HG03442 (cell line): Measurements from ENCODE around the gene TLK2.

Source experiments
- ATAC-seq: cut with Tn5 transposase; IDR thresholded peaks from one replicate; pipeline ENCODE4 v1.9.1; 2021; ENCODE audit warnings: mild to moderate bottlenecking, moderate library complexity; ENCODE audit not compliant: unreplicated experiment

The TLK2 gene

DNA sequence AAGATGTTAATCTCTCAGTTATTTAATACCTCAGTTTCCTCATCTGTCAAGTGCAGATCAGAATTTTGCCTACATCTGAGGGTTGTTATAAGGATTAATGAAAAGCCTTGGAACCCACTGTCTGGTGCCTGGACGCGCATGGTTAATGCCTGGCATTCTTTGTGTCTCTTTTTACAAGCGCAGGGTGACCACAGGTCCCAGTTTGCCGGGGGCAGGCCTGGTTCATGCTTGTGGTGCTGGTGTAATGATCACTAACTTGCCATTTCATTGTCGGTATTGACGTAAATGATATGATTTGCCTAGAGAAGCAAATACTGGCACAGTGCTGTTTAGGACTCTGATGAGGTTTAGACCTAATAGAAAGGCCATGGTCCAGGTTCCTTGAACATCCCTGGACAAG lies 172.0 kb downstream of the TLK2 start:
- ATAC-seq: no peak

- no peak for ATAC-seq
Observed at GRCh38 chr17:62652251-62653001, 173.8 kb downstream of the TLK2 start.

- peak; percentile 93 for ATAC-seq
Observed at GRCh38 chr17:62653002-62653825, 174.6 kb downstream of the TLK2 start.

GRCh38 chr17:62653826-62654761 lies 175.5 kb downstream of the TLK2 start:
- no peak for ATAC-seq

- no peak for ATAC-seq
Observed at GRCh38 chr17:62655656-62656055, 177.0 kb downstream of the TLK2 start.

GRCh38 chr17:62656446-62656845 lies 177.8 kb downstream of the TLK2 start:
- no peak for ATAC-seq

DNA sequence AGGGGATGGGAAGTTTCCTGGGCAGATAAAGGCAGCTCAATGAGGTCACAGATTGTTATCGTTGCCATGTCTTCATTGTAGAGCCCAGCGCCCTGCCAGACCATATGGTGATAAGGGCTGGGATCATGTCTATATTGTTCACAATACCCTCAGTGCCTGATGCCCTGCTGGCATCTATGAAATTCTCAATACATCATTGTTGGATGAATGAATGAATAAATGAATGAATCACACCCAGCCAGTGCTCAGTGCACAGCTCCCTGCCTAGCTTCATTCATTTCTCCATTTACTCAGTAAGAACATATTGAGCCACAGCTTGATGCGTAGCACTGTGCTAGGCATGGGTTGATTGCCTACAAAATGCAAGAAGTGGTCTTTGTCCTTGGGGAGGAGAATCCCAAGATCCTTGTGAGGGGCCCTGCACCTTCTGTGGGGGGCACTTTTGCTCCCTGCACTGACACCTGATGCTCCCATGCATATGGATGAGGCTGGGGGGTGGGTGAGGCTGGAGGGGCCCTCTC lies 178.6 kb downstream of the TLK2 start:
- ATAC-seq: no peak

DNA sequence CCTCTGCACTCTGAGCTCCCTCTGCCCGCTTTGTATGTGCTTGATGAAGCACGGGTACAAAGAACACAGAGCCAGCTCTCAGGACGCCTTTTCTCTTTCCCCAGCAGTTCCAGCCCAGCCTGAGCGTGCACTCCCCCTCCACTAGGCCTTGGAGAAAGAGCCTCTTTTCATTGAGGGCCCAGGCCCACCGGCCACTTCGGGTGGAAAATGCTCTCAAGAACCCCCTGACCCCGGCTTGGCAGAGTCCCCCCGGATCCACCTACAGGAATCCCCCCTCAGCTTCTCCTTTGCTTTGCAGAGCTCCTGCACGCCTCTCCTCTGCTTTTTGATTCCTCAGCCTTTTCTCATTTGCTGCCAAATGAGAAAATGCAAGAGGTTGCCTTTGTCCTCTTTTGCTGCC lies 179.1 kb downstream of the TLK2 start:
- no peak for ATAC-seq

- ATAC-seq: no peak
Observed at GRCh38 chr17:62658136-62658920, 179.7 kb downstream of the TLK2 start.

GRCh38 chr17:62660629-62661118 lies 182.0 kb downstream of the TLK2 start:
- ATAC-seq: no peak

DNA sequence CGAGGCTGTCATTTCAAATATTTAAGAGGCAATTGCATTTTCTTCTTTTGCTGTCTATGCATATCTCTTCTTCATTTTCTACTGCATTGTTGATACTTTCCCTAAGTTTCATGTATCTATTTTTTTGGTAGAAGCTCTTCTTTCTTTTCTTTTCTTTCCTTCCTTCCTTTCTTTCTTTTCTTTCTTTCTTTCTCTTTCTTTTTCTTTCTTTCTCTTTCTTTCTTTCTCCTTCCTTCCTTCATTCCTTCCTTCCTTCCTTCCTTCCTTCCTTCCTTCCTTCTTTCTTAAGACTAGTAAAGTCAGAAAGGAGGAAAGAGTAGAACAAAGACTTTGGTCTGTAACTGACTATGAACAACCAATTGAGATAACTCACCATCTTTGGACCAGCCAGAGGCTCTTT lies 182.7 kb downstream of the TLK2 start:
- ATAC-seq: no peak

- no peak for ATAC-seq
Observed at GRCh38 chr17:62662855-62663254, 184.2 kb downstream of the TLK2 start.
